ENCODE measurements around the gene CTNNA2. TPM values are rescaled to one million over a fixed set of nuclear protein-coding genes. Genes with fewer than 3 reads are reported as not detected.

The CTNNA2 gene
- total RNA-seq, 1 donor from 2014 or later: not detected

GRCh38 chr2:80670763-80671162, 1157.9 kb downstream of the CTNNA2 start:
- DNase-seq (ENCODE audit: missing footprints) (no peak), ATAC-seq (no peak)
- intact Hi-C loops (cut with DNase I): no loop called here

GRCh38 chr2:80687524-80687923, 1174.7 kb downstream of the CTNNA2 start:
- intact Hi-C loops (cut with DNase I): no loop called here
- DNase-seq (ENCODE audit: missing footprints) (no peak), ATAC-seq (no peak)

- ATAC-seq (no peak), DNase-seq (ENCODE audit: missing footprints) (no peak)
- intact Hi-C loops (cut with DNase I): no loop called here
Measured at GRCh38 chr2:80689106-80689505, 1176.3 kb downstream of the CTNNA2 start.

Small RNA genes lying within 50 kb of the gene (microRNA-seq; reads per million reads assigned to microRNA genes)
- gene MIR4264 (not detected), gene MIR8080 (not detected)
